GM21786 (cell line): ENCODE data around the gene ATP11B.
"Not testable (repeated sequence)": the region's sequence is repeated elsewhere in the genome, so short reads cannot be mapped to it uniquely, and the experiment has no call there.

Experiments used
- ATAC-seq: cut with Tn5 transposase; IDR thresholded peaks from one replicate; pipeline ENCODE4 v1.9.1; 2021; ENCODE audit not compliant: unreplicated experiment

ATP11B gene

DNA sequence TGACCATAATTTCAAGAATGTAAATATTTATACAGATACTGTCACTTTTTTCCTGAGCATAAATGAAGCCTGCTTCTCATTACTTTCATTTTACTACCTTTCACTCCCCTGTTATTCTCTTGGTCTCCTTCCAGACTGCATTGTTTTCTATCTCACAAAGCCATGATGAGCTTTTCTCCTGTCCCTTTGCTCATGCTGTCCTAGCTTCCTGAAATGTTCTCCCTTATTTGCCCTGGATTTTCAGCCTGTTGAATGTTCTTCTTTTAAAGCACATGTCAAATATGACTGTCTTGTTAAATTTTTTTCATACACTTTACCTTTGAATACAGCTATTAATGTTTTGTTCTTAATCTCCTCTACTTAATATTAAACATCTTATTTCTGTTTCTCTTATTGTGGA, 31.7 kb downstream of the ATP11B start:
- ATAC-seq, result no peak

DNA sequence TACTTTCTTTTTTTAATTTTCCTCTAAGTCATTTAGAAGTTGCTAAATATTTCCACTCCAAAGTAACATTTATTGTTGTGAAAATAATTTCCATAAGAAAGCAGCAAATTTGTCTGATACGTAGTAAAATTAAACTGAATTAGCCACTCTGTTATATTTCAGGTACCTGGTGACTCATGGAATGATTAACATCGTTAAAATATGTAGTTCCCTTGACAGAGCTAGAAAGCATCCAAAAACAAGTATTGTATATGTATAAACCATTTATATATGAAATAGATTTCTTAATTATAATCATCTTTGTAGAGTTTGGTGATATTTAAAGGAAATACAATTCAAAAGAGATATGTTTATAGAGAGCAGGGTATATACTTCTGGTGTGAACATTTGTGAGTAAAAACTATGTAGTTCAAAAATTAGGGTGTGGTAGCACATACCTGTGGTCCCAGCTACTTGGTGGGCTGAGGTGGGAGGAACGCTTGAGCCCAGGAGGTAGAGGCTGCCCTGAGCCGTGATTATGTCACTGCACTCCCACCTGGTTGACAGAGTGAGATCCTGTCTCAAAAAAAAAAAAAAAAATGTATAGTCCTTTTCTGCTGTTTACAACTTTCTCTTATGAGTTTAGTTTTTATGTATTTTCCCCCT, 36.6 kb downstream of the ATP11B start:
- no peak for ATAC-seq

DNA sequence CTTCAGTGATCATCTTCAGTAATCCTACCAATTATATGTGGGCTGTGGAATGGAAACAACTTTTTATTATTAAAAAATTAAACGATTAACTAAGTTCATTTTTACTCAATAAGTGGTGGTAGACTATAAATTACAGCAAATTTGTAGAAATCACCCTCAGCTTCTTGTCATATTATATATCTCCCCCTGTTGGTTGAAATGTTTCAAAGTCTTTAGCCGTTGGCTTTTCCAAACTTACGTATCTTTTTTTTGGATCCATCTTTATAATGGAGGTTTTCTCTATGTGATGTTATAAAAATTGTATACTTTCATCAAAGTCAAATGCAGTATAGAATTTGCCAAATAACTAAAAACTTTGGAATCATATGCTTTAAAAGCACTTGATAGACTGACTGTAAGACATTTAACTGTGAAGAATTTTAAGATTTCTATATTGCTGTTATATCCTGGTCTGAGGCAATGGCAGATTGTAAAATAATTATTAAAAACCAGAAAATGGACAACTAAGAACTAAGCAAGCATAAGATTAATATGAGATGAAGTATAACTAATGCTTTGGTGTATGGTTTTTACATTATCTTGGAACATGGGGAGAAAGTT, 44.7 kb downstream of the ATP11B start:
- no peak for ATAC-seq

DNA sequence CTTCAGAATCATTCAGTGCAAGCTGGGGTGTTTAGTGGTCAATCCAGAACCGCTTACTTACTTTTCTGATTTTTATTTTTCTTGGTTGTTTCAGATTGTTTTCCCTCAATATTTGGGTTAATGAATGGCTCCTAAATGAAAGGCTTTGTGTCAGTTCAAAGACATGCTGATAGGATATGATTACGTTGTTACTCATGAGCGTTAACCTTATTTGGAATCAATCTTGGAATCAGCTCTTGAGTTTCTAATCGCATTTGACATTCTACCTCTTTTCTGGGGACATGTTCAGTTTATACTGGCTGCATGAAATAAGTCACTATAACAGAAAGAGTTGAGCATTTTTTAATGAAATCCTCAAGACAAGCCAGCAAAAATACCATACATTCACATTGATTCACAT, 50.2 kb downstream of the ATP11B start:
- ATAC-seq, result no peak

DNA sequence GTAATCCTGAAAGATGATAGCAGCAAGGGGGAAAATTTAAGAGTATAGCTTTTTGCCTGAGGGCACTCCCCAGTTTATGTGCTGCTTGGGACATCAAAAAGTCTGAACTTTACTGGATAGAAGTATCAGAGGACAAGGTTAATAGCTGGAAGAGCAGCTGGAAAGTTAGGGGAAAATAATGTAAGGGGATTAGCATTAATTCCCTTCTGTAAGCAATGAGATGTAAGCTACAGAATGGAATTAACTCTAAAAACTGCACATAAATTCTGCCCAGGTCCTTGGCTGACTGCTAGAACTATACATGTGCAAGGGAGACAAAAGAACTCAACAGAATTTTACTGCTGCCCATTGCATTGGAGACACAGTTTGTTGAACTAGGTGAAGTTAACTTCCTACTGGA, 55.6 kb downstream of the ATP11B start:
- ATAC-seq, result no peak

DNA sequence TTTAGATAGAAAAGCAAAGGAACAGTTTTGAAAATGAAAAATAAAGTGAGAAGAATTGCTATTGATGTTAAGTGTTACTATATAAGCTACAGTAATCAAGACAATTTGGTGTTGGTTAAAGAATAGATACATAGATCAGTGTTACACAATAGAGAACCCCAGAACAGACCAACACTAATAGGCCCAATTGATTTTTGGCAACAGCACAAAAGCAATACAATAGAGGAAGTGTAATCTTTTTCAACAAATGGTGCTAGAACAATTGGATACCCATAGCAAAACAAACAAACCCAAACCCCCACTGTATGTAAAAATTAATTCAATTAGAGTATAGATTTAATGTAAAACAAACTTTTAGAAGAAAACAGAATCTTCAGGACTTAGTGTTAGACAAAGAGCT, 61.8 kb downstream of the ATP11B start:
- ATAC-seq, result no peak

DNA sequence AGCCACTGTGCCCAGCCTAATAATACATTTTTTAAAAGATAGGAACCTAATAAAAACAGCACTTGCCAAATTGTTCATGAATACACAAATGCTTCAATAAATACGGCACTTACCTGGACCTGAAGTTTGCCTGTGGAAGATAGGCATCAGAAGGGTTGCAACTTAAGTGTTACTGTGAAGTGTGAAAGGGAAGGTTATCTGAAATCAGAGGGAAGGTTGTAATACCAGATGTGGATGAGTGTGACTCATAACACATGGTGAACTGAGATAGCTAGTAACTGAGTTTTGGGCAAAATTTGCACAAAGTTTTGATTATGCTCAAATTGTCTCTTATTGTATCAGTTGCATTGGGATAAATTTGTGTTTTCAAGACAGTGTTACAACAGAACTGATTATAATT, 68.0 kb downstream of the ATP11B start:
- ATAC-seq, result no peak

DNA sequence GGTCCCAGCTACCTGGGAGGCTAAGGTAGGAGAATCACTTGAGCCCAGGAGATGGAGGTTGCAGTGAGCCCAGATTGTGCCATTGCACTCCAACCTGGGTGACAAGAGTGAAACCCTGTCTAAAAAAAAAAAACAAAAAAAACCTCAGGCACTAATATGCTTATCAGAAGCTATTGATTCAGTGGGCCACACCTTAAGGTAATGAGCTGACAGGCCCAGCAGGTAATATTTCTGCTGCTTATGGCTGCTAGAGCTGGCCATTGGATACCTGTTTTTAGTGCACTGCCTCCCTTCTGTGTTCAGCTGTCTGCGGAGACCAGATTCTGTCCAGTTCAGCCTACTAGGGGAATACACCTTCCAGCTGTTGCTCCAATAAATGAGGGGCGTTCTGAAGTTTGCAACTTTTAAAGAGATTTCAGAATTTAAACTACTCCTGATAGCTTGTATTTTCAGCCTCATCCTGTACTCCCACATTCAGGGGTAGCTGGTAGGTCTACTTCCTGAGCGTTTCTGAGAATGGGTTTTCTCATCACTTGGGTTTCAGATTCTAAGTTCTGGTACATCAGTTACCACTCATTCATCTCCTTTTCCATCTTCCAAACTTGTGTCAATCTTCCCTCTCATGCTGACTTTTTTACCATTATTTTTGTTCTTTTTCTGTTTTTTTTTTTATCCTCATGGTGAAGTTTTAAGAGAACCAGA, 69.0 kb downstream of the ATP11B start:
- ATAC-seq, result no peak

DNA sequence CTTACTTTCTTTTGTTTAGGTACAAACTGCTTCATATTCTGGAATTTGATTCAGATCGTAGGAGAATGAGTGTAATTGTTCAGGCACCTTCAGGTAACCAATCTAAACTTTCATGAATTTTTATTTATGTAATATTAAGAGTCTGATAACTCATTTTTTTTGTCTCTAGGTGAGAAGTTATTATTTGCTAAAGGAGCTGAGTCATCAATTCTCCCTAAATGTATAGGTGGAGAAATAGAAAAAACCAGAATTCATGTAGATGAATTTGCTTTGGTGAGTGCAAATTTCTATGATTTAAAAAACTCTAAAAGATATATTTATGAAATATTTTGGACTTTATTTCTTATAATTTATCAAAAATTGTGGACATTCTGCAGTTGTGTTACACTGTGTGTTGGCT, 75.8 kb downstream of the ATP11B start:
- no peak for ATAC-seq

DNA sequence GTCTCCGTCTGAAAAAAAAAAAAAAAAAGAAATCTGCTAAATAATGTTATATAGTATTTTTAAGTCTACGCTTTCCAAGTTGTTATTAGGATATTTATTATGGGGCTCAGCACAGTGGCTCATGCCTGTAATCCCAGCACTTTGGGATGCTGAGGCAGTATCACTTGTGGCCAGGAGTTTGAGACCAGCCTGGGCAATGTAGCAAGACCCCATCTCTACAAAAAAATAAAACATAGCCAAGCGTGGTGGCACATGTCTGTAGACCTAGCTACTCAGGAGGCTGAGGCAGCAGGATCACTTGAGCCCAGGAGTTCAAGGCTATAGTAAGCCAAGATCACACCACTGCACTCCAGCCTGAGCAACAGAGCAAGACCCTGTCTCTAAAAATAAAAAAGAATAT, 77.6 kb downstream of the ATP11B start:
- ATAC-seq, result not testable (repeated sequence)

DNA sequence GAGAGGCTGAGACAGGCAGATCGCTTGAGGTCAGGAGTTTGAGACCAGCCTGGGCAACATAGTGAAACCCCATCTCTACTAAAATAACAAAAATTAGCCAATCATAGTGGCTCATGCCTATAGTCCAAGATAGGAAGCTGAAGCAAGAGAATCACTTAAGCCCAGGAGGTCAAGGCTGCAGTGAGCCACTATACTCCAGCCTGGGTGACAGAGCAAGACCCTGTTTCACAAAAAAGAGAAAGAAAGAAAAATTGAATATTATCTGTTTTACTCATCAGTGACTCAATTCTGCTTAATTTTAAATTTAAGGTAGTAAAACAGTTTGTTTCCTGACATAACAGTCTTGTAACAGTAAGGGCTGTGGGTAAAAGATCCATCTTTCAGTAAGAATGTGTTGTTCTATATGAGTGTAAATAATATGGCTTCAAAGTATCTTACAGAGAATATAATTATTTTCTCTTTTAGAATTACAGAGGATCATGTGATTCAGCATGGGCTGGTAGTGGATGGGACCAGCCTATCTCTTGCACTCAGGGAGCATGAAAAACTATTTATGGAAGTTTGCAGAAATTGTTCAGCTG, 85.8 kb downstream of the ATP11B start:
- no peak for ATAC-seq

DNA sequence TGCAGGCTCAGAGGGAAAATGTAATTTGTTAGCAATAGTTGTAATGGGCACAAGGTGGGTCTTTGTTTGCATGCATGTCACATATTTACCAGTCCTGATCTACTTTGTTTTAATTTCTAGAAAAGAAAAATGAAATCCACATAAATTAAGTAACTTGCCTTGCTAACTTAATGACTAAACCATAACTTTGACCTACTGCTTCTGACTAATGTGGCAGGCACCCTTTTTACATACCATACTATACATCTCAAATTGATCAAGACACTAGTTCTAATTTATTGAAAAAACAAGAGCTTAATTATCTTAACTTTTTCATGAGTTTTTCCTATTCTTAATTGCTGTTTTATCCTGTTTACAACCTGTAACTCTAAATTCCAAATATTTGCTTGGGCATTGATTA, 93.2 kb downstream of the ATP11B start:
- ATAC-seq, result no peak

DNA sequence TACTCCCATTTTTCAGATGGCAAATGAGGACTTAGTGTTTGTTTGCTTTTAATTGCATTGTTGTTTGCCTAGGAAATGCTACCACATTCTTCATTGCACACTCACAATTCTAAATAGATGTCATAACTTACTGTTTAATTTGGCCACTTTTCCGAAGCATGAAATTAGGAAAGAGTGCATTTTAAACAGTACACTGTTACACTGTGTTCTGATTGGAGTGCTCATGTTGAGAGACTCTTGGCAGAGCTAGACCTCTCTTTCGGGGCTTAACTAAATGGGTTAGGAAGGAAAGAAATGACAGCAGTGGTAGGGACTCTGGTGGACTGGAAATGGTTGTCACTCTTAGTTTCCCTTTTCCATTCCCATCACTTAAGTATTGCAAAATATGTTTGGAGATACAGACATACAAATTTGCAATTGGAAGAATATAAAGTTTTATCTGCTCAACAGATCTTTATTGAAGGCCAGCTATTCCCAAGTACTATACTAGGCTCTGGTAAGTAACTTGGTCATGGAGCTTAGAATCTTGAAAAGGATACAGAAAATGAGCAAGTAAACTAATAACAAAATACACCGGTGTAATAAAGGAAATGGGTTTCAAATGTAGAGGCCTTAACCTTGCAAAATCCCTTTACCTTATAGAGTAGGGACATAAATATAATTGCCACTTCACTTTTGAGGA, 96.8 kb downstream of the ATP11B start:
- ATAC-seq, result no peak

DNA sequence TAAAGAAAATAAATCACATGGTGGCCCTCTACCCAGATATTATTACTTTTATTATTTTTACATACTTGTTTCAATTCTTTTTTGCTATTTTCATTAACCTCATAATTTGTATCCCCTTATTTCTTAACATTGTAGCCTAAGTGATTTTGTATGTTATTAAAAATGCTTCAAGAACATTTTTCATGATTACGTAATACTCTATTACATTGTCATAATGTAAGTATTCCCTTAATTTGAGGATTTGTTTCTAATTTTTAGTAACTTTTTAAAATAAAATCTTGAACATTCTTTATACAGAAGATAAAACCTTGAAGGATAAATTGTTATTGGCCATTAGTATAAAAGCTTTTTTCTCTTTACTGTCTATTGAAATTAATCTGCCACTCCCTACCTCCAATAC, 98.1 kb downstream of the ATP11B start:
- ATAC-seq, result no peak

DNA sequence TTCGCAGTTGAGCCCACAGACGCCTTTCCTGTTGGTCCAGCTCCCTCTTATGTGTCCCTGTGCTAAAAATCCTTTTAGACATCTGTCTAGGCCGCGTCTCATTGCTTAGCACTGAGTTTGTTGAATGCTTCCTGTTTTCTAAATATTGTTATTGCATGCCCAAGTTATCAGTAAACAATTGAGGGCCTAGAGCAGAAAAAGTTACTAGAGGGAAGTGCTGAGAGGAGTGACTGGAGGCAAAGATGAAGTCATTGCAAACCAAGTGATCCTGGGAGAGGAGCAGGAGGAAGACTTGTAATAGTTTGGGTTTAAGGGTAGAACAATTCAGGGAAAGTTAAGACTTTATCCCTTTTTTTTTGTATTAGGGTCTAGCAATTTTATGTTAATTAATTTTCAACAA, 98.9 kb downstream of the ATP11B start:
- ATAC-seq, result no peak

DNA sequence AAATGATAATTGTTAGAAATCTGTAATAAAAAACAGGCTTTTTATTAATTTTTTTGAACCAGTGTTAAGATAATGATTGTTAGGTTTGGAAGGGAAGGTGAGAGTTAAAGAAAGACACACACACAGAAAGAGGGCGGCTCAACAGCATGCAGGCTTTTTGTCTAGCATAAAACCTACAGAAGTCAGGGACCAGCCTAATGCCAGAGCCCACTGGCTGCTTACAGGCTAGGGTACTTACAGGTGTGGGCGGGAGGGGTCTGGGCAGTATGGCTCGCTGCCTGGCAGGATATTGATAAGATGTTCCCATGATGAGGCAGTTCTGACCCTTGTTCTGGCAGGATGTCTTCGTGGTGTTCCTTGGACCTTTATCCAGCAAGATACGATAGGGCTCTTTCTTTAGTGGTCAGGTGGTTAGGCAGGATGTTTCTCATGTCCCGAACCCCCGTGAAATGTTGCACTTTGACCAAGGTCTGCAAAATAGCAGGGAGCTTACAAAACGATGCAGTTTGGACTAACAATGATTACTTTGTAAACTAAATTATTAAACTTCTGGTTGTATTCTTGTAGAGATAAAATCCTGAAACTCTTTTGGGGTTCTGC, 102.3 kb downstream of the ATP11B start:
- no peak for ATAC-seq

DNA sequence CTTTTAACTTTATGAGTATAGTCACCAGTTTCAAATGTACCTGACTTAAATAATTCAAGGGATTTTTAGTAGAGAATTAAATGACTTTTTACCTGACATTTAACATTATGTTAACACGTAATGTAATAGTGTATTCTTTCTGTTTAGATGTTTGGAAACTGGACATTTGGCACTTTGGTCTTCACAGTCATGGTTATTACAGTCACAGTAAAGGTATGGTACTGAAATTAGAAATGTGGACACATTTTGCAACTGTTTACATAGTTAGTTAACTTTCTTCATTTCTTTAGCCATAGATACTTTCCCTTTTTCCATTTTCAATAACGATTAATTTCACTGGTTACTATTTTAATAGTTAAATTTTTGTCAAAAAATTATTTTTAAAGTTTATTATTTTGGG, 103.2 kb downstream of the ATP11B start:
- no peak for ATAC-seq

DNA sequence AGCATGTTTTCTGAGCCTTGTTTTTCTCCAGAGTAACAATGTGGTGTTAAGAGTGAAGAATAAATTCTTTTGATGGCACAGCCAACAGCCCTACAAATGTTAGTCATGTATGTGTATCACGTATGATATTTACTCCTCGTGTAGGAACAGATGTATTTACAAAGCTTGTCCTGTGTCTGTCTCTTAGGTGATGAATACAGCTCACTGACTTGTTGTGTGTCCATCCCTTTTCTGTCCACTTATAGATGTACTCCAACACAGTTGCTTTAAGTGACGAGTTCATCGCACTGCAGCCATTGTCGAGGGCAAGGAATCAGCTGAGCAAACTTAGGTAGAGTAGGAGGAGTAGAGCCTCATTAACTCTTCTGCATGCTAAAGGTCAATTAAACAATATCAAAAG, 108.9 kb downstream of the ATP11B start:
- ATAC-seq, result no peak

DNA sequence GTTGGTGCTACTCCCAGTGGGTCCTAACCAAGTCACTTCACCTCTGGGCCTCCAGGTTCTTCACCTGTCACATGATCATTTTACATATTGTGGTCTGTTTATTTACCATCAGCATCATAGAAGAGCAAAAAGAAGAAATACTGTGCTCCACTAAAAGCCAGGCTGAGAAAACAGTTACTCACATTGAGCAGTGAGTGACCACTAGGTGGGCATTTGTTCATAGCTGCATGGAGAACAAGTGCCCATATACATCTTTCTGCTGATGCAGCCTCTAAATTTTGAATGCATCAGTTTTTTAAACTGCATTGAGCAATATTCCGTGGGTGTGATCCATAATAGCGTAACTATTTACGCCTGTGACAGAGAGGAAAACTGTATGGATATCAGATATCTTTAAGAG, 110.9 kb downstream of the ATP11B start:
- no peak for ATAC-seq

DNA sequence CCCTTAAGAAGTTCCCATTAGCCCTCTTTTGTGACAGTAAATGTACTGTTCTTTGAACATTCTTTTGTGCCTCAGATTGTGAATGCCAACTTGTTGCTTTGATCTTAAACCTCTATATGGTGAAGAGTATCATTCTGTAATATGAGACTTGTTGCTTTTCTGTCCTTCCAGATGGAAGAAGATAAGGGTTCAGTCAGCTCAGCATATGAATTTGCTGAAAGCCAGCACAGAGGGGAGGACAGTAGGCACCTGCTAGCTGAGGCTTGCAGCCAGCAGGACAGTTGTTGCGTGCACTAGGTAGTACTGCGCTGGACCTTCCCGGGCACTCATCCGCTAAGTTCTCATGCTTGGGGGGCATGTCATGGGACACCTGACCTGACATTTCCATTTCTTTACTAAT, 112.3 kb downstream of the ATP11B start:
- ATAC-seq, result peak; percentile 13

DNA sequence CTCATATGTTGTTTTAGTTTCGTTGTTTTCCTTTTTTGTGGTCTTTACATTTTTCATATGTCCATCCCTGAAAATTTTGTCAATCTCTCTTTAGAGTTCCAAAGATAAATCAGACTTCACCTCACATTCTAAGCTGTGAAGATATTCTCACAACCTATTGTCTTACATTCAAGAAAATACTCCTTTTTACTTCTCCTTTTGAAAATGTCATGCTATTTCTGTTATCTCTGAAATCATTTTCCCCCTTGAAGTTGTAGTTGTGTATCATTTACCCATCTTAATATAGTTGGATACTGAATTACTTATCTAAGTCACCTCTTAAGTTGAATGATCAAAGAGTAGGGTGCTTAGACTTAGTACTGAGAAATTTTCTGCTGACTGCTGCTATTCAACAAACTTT, 112.7 kb downstream of the ATP11B start:
- peak; percentile 64 for ATAC-seq
